ENCODE measurements around the gene CPEB4. TPM values are rescaled to one million over a fixed set of nuclear protein-coding genes. Genes with fewer than 3 reads are reported as not detected.

Gene CPEB4
- total and polyA plus RNA-seq, 2 donors (not counting 1 experiment from before 2014, with no cell fraction given): 8.4 to 26.0 TPM

GRCh38 chr5:173933901-173934300 is 45.8 kb downstream of the CPEB4 start:
- Histone ChIP-seq H3K9ac (ENCODE audit: low read length) (no peak overlapping the region), H3K27ac (ENCODE audit: low read length in 2 of 2) (no peak overlapping the region), H3K9me3 (ENCODE audit: control extremely low read depth in 1 of 3, control insufficient read depth in 2 of 3, insufficient read depth in 1 of 3, low read length in 2 of 3) (no peaks in the 10 kb centered on the region), H3K4me2 (replicated peaks; ENCODE audit: low read depth, low read length, poor library complexity, severe bottlenecking) (no peak overlapping the region), H2AFZ (ENCODE audit: insufficient read depth, low read depth, low read length, poor library complexity, severe bottlenecking) (no peak overlapping the region), H4K20me1 (ENCODE audit: control insufficient read depth, insufficient read depth, low read length, poor library complexity, severe bottlenecking) (no peaks in the 10 kb centered on the region), H3K36me3 (replicated peaks in 1 of 2; ENCODE audit: control extremely low read depth in 1 of 2, control insufficient read depth in 1 of 2, extremely low read depth in 1 of 2, insufficient read depth in 2 of 2, low read length in 1 of 2) (peaks cover 0 to 10% of the 10 kb centered on the region in 2 experiments), H3K4me1 (ENCODE audit: control insufficient read depth in 2 of 2, insufficient read depth in 2 of 2, low read length in 2 of 2) (no peaks in the 10 kb centered on the region), H3K4me3 (ENCODE audit: control extremely low read depth in 1 of 5, extremely low read depth in 1 of 5, insufficient read depth in 1 of 5, low read depth in 2 of 5, low read length in 4 of 5) (no peak overlapping the region), H3K79me2 (ENCODE audit: control insufficient read depth, insufficient read depth, low read length) (peaks cover 5% of the 10 kb centered on the region), H3K27me3 (replicated peaks in 1 of 4; ENCODE audit: control extremely low read depth in 1 of 4, control insufficient read depth in 3 of 4, insufficient read depth in 4 of 4, low read length in 3 of 4) (no peaks in the 10 kb centered on the region)
- H3K9me3 Mint-ChIP-seq (ENCODE audit: insufficient read depth): no peaks in the 10 kb centered on the region
- no CpG with 5 or more reads among the region's 2 CpGs for WGBS (ENCODE audit: insufficient coverage)
- intact Hi-C loops (cut with micrococcal nuclease): no loop called here
- ATAC-seq (ENCODE audit: low read depth) (no peak), DNase-seq (no peak)
- ChIA-PET CTCF (no interaction called here), POLR2A (no interaction called here)
- no peaks in the 10 kb centered on the region for H3K4me1 Mint-ChIP-seq
- H3K27ac Mint-ChIP-seq: no peak overlapping the region
- no peaks in the 10 kb centered on the region for H3K27me3 Mint-ChIP-seq
- H3K4me3 Mint-ChIP-seq: no peak overlapping the region
- TF ChIP-seq CTCF (IDR thresholded peaks at IDR 0.05) (no peak), EZH2 (IDR thresholded peaks at IDR 0.05; ENCODE audit: borderline replicate concordance, insufficient read depth, low read depth, low read length, poor library complexity, severe bottlenecking) (no peak)

GRCh38 chr5:173935396-173935795 is 47.2 kb downstream of the CPEB4 start:
- ChIA-PET CTCF (interaction anchor here (1.3 to 2.2 kb wide), 3 partner anchors 10 to 319 kb away, joined by 4 to 7 read pairs (median 5); partner anchors contain the start of gene BOD1), POLR2A (no interaction called here)
- Histone ChIP-seq H3K27ac (ENCODE audit: low read length in 2 of 2) (no peak overlapping the region), H3K9ac (ENCODE audit: low read length) (no peak overlapping the region), H2AFZ (ENCODE audit: insufficient read depth, low read depth, low read length, poor library complexity, severe bottlenecking) (no peak overlapping the region), H3K9me3 (ENCODE audit: control extremely low read depth in 1 of 3, control insufficient read depth in 2 of 3, insufficient read depth in 1 of 3, low read length in 2 of 3) (no peaks in the 10 kb centered on the region), H3K79me2 (ENCODE audit: control insufficient read depth, insufficient read depth, low read length) (peaks cover 5% of the 10 kb centered on the region), H3K4me1 (ENCODE audit: control insufficient read depth in 2 of 2, insufficient read depth in 2 of 2, low read length in 2 of 2) (no peaks in the 10 kb centered on the region), H3K4me2 (replicated peaks; ENCODE audit: low read depth, low read length, poor library complexity, severe bottlenecking) (no peak overlapping the region), H3K4me3 (ENCODE audit: control extremely low read depth in 1 of 5, extremely low read depth in 1 of 5, insufficient read depth in 1 of 5, low read depth in 2 of 5, low read length in 4 of 5) (no peak overlapping the region), H3K27me3 (replicated peaks in 1 of 4; ENCODE audit: control extremely low read depth in 1 of 4, control insufficient read depth in 3 of 4, insufficient read depth in 4 of 4, low read length in 3 of 4) (no peaks in the 10 kb centered on the region), H4K20me1 (ENCODE audit: control insufficient read depth, insufficient read depth, low read length, poor library complexity, severe bottlenecking) (no peaks in the 10 kb centered on the region), H3K36me3 (replicated peaks in 1 of 2; ENCODE audit: control extremely low read depth in 1 of 2, control insufficient read depth in 1 of 2, extremely low read depth in 1 of 2, insufficient read depth in 2 of 2, low read length in 1 of 2) (peaks cover 0 to 10% of the 10 kb centered on the region in 2 experiments)
- intact Hi-C loops (cut with micrococcal nuclease): no loop called here
- no CpG with 5 or more reads among the region's 2 CpGs for WGBS (ENCODE audit: insufficient coverage)
- DNase-seq (no peak), ATAC-seq (ENCODE audit: low read depth) (no peak)
- no peak for TF ChIP-seq EZH2 (IDR thresholded peaks at IDR 0.05; ENCODE audit: borderline replicate concordance, insufficient read depth, low read depth, low read length, poor library complexity, severe bottlenecking)
- TF ChIP-seq CTCF (IDR thresholded peaks at IDR 0.05): no peak
- Mint-ChIP-seq H3K27me3 (no peaks in the 10 kb centered on the region), H3K9me3 (ENCODE audit: insufficient read depth) (no peaks in the 10 kb centered on the region), H3K4me3 (no peak overlapping the region), H3K4me1 (no peaks in the 10 kb centered on the region), H3K27ac (no peak overlapping the region)

Measured in B cell (primary cell).